ENCODE results near the gene ATP1A3. TPM values are rescaled to one million over a fixed set of nuclear protein-coding genes. Genes with fewer than 3 reads are reported as not detected.

The ATP1A3 gene
- polyA plus RNA-seq, 1 donor from 2014 or later, result 36.2 TPM

DNA sequence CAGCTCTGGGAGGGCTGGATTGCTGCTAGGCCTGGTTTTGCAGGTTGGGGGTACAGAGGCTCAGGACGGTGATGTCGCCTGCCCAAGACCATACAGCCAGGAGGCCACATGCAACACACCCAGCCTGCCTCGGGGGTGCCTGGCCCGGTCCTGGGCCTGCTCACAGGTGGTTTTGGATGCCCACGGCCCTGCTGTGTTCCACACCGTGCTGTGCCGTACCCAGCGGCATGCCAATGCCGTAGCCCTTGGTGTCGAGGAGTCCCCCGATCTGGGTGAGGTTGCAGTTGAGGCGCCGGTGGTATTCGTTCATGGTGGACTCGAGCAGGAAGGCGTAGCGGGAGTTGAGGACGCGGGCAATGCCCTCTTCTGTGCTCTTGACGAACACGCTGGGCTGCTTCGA is 11.5 kb upstream of the ATP1A3 start:
- Histone ChIP-seq H3K36me3 (ENCODE audit: insufficient read depth, low read length) (peaks cover 8% of the 10 kb centered on the region), H3K4me2 (ENCODE audit: low read length) (no peak overlapping the region), H3K4me3 (ENCODE audit: low read length) (no peak overlapping the region), H4K20me1 (ENCODE audit: insufficient read depth) (no peaks in the 10 kb centered on the region), H3K79me2 (replicated peaks; ENCODE audit: insufficient read depth, low read length) (no peaks in the 10 kb centered on the region), H3F3A (ENCODE audit: insufficient read depth, low read length, poor library complexity, severe bottlenecking) (no peaks in the 10 kb centered on the region), H3K9ac (ENCODE audit: low read length) (no peak overlapping the region), H3K9me3 (ENCODE audit: low read length) (no peaks in the 10 kb centered on the region), H2AFZ (ENCODE audit: low read depth, low read length) (no peak overlapping the region), H3K27me3 (ENCODE audit: insufficient read depth, low read depth, low read length) (peaks cover 7% of the 10 kb centered on the region), H3K27ac (ENCODE audit: low read length) (no peak overlapping the region), H3K9me2 (ENCODE audit: insufficient read depth, low read length) (no peaks in the 10 kb centered on the region)
- no peak for TF ChIP-seq RAD21 (conservative IDR thresholded peaks at IDR 0.05)
- TF ChIP-seq, protein P1, sequence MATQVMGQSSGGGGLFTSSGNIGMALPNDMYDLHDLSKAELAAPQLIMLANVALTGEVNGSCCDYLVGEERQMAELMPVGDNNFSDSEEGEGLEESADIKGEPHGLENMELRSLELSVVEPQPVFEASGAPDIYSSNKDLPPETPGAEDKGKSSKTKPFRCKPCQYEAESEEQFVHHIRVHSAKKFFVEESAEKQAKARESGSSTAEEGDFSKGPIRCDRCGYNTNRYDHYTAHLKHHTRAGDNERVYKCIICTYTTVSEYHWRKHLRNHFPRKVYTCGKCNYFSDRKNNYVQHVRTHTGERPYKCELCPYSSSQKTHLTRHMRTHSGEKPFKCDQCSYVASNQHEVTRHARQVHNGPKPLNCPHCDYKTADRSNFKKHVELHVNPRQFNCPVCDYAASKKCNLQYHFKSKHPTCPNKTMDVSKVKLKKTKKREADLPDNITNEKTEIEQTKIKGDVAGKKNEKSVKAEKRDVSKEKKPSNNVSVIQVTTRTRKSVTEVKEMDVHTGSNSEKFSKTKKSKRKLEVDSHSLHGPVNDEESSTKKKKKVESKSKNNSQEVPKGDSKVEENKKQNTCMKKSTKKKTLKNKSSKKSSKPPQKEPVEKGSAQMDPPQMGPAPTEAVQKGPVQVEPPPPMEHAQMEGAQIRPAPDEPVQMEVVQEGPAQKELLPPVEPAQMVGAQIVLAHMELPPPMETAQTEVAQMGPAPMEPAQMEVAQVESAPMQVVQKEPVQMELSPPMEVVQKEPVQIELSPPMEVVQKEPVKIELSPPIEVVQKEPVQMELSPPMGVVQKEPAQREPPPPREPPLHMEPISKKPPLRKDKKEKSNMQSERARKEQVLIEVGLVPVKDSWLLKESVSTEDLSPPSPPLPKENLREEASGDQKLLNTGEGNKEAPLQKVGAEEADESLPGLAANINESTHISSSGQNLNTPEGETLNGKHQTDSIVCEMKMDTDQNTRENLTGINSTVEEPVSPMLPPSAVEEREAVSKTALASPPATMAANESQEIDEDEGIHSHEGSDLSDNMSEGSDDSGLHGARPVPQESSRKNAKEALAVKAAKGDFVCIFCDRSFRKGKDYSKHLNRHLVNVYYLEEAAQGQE (IDR thresholded peaks at IDR 0.05; ENCODE audit: borderline replicate concordance), result no peak
- no peak for TF ChIP-seq SMC3 (conservative IDR thresholded peaks at IDR 0.05; ENCODE audit: poor library complexity)
- no peak for TF ChIP-seq TAF1 (IDR thresholded peaks at IDR 0.05; ENCODE audit: low read depth)
- TF ChIP-seq POLR2AphosphoS5 (IDR thresholded peaks at IDR 0.05), result no peak
- TF ChIP-seq MXI1 (conservative IDR thresholded peaks at IDR 0.05; ENCODE audit: poor library complexity, severe bottlenecking), result no peak
- TF ChIP-seq EZH2 (IDR thresholded peaks at IDR 0.05; ENCODE audit: borderline replicate concordance, insufficient read depth, low read length, poor library complexity, severe bottlenecking), result no peak

DNA sequence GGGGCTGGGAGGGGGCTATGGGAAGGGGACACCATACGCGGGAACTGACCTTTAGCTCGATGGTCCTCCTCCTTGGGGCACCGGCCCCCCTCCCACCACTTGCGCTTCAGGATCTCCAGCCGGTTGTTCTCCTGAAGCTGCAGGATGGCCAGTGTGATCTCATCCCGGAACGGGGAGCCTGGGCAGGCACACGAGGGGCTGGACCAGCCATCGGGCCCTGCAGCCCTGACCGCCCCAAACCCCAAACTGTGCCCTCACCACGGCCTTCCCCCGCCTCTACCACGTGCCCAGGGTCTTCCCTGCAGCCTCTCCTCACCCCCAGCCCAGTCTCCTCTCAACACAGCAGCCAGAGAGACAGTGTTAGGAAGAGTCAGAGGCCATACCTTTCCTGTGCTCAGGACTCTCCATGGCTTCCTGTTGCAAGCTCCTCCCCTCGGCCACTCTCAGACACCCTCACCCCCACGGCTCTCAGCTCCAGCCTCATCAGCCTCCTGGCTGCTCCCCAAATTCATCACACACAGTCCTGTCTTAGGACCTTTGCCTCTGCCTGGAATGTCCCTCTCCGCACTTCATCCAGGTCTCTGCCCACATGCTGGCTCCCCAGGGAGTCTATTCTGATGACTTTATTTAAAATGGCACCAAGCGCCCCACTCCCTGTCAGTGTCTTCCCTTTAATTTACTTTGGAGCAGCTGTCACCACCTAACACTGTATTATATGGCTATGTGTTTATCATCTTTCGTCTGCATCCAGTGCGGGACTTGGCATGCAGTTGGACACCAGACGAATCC is 9.7 kb upstream of the ATP1A3 start:
- Histone ChIP-seq H3K4me2 (ENCODE audit: low read length) (no peak overlapping the region), H3K9me2 (ENCODE audit: insufficient read depth, low read length) (no peaks in the 10 kb centered on the region), H3F3A (ENCODE audit: insufficient read depth, low read length, poor library complexity, severe bottlenecking) (peaks cover 3% of the 10 kb centered on the region), H3K4me3 (ENCODE audit: low read length) (no peak overlapping the region), H3K9ac (ENCODE audit: low read length) (no peak overlapping the region), H4K20me1 (ENCODE audit: insufficient read depth) (no peaks in the 10 kb centered on the region), H3K27me3 (ENCODE audit: insufficient read depth, low read depth, low read length) (peaks cover 9% of the 10 kb centered on the region), H2AFZ (ENCODE audit: low read depth, low read length) (no peak overlapping the region), H3K36me3 (ENCODE audit: insufficient read depth, low read length) (peaks cover 8% of the 10 kb centered on the region), H3K27ac (ENCODE audit: low read length) (no peak overlapping the region), H3K79me2 (replicated peaks; ENCODE audit: insufficient read depth, low read length) (no peaks in the 10 kb centered on the region), H3K9me3 (ENCODE audit: low read length) (no peaks in the 10 kb centered on the region)
- TF ChIP-seq EZH2 (IDR thresholded peaks at IDR 0.05; ENCODE audit: borderline replicate concordance, insufficient read depth, low read length, poor library complexity, severe bottlenecking) (no peak), EP300 (conservative IDR thresholded peaks at IDR 0.05; ENCODE audit: poor library complexity, severe bottlenecking) (no peak), TAF1 (IDR thresholded peaks at IDR 0.05; ENCODE audit: low read depth) (no peak), POLR2AphosphoS5 (IDR thresholded peaks at IDR 0.05) (no peak), MXI1 (conservative IDR thresholded peaks at IDR 0.05; ENCODE audit: poor library complexity, severe bottlenecking) (no peak), SMC3 (conservative IDR thresholded peaks at IDR 0.05; ENCODE audit: poor library complexity) (no peak), RAD21 (conservative IDR thresholded peaks at IDR 0.05) (no peak)
- TF ChIP-seq, protein P1 (IDR thresholded peaks at IDR 0.05; ENCODE audit: borderline replicate concordance), result no peak
- TF ChIP-seq, protein P2, sequence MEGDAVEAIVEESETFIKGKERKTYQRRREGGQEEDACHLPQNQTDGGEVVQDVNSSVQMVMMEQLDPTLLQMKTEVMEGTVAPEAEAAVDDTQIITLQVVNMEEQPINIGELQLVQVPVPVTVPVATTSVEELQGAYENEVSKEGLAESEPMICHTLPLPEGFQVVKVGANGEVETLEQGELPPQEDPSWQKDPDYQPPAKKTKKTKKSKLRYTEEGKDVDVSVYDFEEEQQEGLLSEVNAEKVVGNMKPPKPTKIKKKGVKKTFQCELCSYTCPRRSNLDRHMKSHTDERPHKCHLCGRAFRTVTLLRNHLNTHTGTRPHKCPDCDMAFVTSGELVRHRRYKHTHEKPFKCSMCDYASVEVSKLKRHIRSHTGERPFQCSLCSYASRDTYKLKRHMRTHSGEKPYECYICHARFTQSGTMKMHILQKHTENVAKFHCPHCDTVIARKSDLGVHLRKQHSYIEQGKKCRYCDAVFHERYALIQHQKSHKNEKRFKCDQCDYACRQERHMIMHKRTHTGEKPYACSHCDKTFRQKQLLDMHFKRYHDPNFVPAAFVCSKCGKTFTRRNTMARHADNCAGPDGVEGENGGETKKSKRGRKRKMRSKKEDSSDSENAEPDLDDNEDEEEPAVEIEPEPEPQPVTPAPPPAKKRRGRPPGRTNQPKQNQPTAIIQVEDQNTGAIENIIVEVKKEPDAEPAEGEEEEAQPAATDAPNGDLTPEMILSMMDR (IDR thresholded peaks at IDR 0.05; ENCODE audit: poor library complexity, severe bottlenecking), result no peak
